GM10248 (cell line): ENCODE measurements around the gene DEPDC1.

Experiments
- CTCF ChIA-PET: fragments of 300-600 bp; sonication (Branson Sonifier 250); formaldehyde crosslinking; extraction: SDS; loops from one replicate; lab custom pipeline; 2021; ENCODE audit warnings: antibody characterized with exemption; lab: Yijun Ruan, JAX
- POLR2A ChIA-PET: fragments of 350-650 bp; sonication (Branson Sonifier 250); formaldehyde crosslinking; extraction: SDS; loops from one replicate; lab custom pipeline; 2020; ENCODE audit warnings: antibody characterized with exemption; lab: Yijun Ruan, JAX
- DNase-seq: peaks from one replicate; pipeline ENCODE4 v3.0.0; 2012; ENCODE audit errors: extremely low spot score
- TF ChIP-seq, protein P1 (sequence below): IDR thresholded peaks from 2 replicates; pipeline ENCODE4 v1.5.1; 2012; ENCODE audit warnings: mild to moderate bottlenecking, low read depth; ENCODE audit errors: extremely low read depth, missing control alignments, control extremely low read depth

Gene DEPDC1

DNA sequence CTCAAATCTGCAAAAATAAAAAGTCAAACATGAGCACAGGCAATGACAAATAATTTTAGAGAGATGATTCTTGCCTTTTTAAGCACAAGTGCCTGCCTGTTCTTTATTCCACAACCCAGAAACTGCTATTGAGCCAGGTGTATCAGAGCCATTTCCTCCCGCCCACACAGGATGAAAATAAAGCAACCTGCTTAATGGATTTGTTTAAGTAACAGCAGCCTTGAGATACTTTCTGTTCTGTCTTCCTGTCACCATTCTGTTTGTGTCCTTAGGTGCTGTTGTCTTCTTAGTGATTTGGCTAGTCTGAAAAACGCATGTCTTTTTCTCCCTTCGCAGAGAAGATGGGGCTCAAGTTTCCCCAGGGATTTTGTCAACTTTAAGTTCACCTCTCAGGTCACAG lies 58.6 kb downstream of the DEPDC1 start:
- ChIA-PET POLR2A (no interaction called here), CTCF (no interaction called here)
- DNase-seq = no peak
- TF ChIP-seq, protein P1, sequence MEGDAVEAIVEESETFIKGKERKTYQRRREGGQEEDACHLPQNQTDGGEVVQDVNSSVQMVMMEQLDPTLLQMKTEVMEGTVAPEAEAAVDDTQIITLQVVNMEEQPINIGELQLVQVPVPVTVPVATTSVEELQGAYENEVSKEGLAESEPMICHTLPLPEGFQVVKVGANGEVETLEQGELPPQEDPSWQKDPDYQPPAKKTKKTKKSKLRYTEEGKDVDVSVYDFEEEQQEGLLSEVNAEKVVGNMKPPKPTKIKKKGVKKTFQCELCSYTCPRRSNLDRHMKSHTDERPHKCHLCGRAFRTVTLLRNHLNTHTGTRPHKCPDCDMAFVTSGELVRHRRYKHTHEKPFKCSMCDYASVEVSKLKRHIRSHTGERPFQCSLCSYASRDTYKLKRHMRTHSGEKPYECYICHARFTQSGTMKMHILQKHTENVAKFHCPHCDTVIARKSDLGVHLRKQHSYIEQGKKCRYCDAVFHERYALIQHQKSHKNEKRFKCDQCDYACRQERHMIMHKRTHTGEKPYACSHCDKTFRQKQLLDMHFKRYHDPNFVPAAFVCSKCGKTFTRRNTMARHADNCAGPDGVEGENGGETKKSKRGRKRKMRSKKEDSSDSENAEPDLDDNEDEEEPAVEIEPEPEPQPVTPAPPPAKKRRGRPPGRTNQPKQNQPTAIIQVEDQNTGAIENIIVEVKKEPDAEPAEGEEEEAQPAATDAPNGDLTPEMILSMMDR = no peak

DNA sequence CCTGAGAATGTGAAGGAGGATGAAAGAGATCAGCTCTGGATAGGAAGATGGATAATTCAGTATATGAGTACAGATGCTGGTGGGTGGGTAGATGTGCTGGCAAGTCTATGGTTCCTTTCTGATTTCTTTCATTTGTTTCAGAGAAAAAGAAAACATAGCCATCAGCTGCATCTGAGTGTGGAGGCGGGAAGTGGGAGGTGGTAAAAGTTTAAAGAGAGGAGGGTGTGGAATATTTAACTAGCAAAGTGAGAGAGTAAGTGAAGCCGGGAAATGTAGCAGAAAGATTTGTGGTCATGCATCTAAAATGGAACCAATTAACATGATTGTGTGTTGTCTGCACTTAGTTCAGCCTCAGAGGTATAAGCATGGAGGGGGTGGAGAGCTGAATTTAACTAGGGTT lies 63.5 kb downstream of the DEPDC1 start:
- DNase-seq = no peak
- ChIA-PET CTCF (interaction anchor here (1.2 kb wide), 2 partner anchors 8 to 10 kb away, joined by 3 to 5 read pairs; no protein-coding TSS in a partner anchor), POLR2A (no interaction called here)
- TF ChIP-seq, protein P1 = no peak

DNA sequence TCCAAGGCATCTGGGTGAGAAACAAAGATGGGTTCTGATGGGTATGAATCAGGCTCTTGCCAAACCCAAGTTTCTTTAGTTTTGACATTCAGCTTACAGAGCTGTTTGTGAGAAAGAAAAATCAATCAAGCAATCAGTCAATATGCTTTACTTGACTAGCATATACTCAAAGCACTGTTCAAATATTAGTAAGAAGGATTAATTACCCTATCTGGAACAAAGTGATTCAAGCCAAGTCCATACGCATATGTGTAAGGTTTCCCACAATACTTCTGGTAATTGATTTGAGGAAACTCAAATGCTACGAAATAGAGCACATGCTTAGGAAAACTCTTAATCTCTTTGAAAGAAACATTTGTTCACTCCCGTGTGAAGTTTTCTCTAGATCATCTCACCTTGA lies 65.8 kb downstream of the DEPDC1 start:
- TF ChIP-seq, protein P1 = no peak
- no peak for DNase-seq
- POLR2A ChIA-PET = no interaction called here
- CTCF ChIA-PET = interaction anchor here (2.0 kb wide), 1 partner anchor 11 kb away, joined by 6 read pairs; no protein-coding TSS in a partner anchor

DNA sequence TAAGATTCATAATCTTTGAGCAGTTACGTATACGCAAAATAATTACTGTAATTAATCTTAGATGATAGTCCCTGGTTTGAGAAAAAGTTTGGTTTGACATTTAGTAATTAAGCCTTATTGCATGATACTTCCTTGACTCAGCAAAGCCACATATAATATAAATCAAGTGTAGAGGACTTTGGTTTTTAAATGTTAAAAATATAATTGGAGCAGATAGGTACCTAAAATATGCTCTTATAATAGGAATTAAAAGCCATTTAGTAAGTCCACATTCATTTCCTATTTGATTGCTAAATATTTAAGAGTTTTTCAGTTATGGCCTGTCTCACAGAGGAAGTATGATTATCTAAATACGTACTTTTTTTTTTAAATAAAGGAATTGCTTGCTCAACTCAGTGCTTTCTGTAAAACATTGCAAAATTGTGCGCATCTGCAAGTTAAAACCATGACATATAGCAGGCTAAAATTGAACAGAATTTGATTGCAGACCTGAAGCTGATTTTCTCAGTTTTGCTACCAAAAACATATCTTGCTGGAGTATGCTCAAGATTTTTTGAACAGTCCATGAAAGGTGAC lies 67.6 kb downstream of the DEPDC1 start:
- CTCF ChIA-PET = interaction anchor here (1.5 kb wide), 1 partner anchor 313 kb away, joined by 3 read pairs; no protein-coding TSS in a partner anchor
- TF ChIP-seq, protein P1 = no peak
- POLR2A ChIA-PET = no interaction called here
- DNase-seq = no peak

DNA sequence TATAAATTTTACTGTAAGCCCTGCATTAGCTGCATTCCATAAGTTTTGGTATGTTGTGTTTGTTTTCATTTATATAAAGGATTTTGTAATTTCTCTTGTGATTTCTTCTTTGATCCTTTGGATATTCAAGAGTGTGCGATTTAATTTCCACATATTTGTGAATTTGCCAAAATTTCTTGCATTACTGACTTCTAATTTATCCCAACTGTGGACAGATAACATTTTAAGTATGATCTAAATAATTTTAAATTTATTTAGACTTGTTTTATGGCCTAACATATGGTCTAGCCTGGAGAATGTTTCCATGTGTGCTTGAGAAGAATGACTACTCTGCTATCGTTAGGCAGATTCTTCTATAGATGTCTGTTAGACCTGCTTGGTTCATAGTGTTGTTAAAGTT lies 70.3 kb downstream of the DEPDC1 start:
- ChIA-PET POLR2A (no interaction called here), CTCF (no interaction called here)
- DNase-seq = no peak
- TF ChIP-seq, protein P1 = no peak
